K562 (cell line): ENCODE measurements around the gene LRRK1. TPM values are rescaled to one million over a fixed set of nuclear protein-coding genes. Genes with fewer than 3 reads are reported as not detected.

Experiments
- ATAC-seq: fragments of 200-7000 bp; cut with Tn5 transposase; 3 replicates; pipeline ENCODE4 v1.9.1; 2020; ENCODE audit warnings: moderate library complexity
- BruUV-seq: library from RNA; stranded (reverse); fragments of 400-500 nt; replicated peaks from 2 replicates; lab custom pipeline; 2021; lab: Mats Ljungman, UMichigan
- CTCF ChIA-PET: fragments of 300-600 bp; formaldehyde crosslinking; extraction: SDS; loops from one replicate; lab custom pipeline; 2021; ENCODE audit warnings: low intra/inter-chr PET ratio; lab: Yijun Ruan, JAX
- POLR2A ChIA-PET: fragments of 300-600, 350-650 bp; sonication (Branson Sonifier 250); formaldehyde crosslinking; extraction: SDS; loops from one replicate; lab custom pipeline; 2021; ENCODE audit warnings: antibody characterized with exemption, inconsistent platforms; lab: Yijun Ruan, JAX
- DNase-seq, 4 experiments: peaks; one replicate each; pipeline versions ENCODE4 v3.0.0 to v3.0.0-alpha.2; 2011 to 2018; ENCODE audit warnings: low spot score in 3 of 4, mixed read lengths in 3 of 4; ENCODE audit errors: extremely low read depth in 1 of 4
- FAIRE-seq: peaks from 2 replicates; lab custom pipeline; 2011; peaks lifted over from hg19 to GRCh38; lab: Jason Lieb, UNC
- H2AFZ ChIP-seq: 2 replicates; pipeline ENCODE4 v1.6.0; 2011; ENCODE audit warnings: low read depth, low read length, control low read depth, inconsistent platforms
- H3K27ac ChIP-seq: fragments of 200-600 bp; 3 replicates; pipeline ENCODE4 v1.8.0; 2011; ENCODE audit warnings: low read depth, mild to moderate bottlenecking, control low read depth, inconsistent platforms, low read length, moderate library complexity, mixed read lengths; ENCODE audit errors: extremely low read depth
- H3K27me3 ChIP-seq, 2 experiments: fragments of 300-600 bp in 1 of 2; 2 replicates in 1 of 2; 3 replicates in 1 of 2; pipeline versions ENCODE4 v1.6.0 to v1.8.0; 2011; ENCODE audit warnings: inconsistent platforms in 2 of 2, low read length in 2 of 2, mild to moderate bottlenecking in 1 of 2, mixed read lengths in 1 of 2, moderate library complexity in 1 of 2; ENCODE audit not compliant: control insufficient read depth in 2 of 2, insufficient read depth in 2 of 2
- H3K36me3 ChIP-seq: fragments of 300-600 bp; 3 replicates; pipeline ENCODE4 v1.8.0; 2011; ENCODE audit warnings: mild to moderate bottlenecking, low read length, inconsistent platforms; ENCODE audit not compliant: control insufficient read depth, insufficient read depth
- H3K4me1 ChIP-seq, 2 experiments: fragments of 200-600 bp in 1 of 2; replicated peaks in 1 of 2; 2 replicates in 1 of 2; 3 replicates in 1 of 2; pipeline versions ENCODE4 v1.5.1 to v1.8.0; 2011; ENCODE audit warnings: inconsistent platforms in 2 of 2, low read length in 2 of 2, mild to moderate bottlenecking in 1 of 2, mixed read lengths in 1 of 2, moderate library complexity in 1 of 2; ENCODE audit not compliant: control insufficient read depth in 2 of 2, insufficient read depth in 2 of 2
- H3K4me2 ChIP-seq: 2 replicates; pipeline ENCODE4 v1.6.1; 2011; ENCODE audit warnings: low read length, control low read depth, inconsistent platforms, mixed read lengths; ENCODE audit not compliant: insufficient read depth
- H3K4me3 ChIP-seq: fragments of 200-600 bp; sonication (generic), shearing (Covaris generic); 2 replicates; pipeline ENCODE4 v1.5.1; 2016; ENCODE audit warnings: control low read depth, inconsistent platforms
- H3K79me2 ChIP-seq: fragments of 200-600 bp; 3 replicates; pipeline ENCODE4 v1.8.0; 2011; ENCODE audit warnings: low read length, inconsistent platforms; ENCODE audit not compliant: control insufficient read depth, insufficient read depth
- H3K9ac ChIP-seq, 2 experiments: 2 replicates each; pipeline versions ENCODE4 v1.6.0 to v1.6.1; 2011; ENCODE audit warnings: low read depth in 2 of 2, low read length in 2 of 2, control low read depth in 1 of 2, inconsistent platforms in 1 of 2, mild to moderate bottlenecking in 1 of 2, mixed read lengths in 1 of 2; ENCODE audit not compliant: insufficient read depth in 1 of 2
- H3K9me1 ChIP-seq: one replicate; pipeline ENCODE4 v1.6.0; 2011; ENCODE audit warnings: inconsistent platforms, mild to moderate bottlenecking, low read length, moderate library complexity; ENCODE audit not compliant: control insufficient read depth, insufficient read depth
- H3K9me3 ChIP-seq: replicated peaks from 2 replicates; pipeline ENCODE4 v1.5.1; 2011; ENCODE audit warnings: low read depth, low read length, inconsistent platforms; ENCODE audit not compliant: control insufficient read depth, insufficient read depth
- H4K20me1 ChIP-seq: replicated peaks from 2 replicates; pipeline ENCODE4 v1.6.1; 2011; ENCODE audit warnings: low read length, inconsistent platforms, mixed read lengths; ENCODE audit not compliant: control insufficient read depth, insufficient read depth
- ARID3B ChIP-seq: fragments of 250-450 bp; sonication (Bioruptor Pico); IDR thresholded peaks from 2 replicates; pipeline ENCODE4 v1.4.0; 2020; ENCODE audit warnings: borderline replicate concordance
- BACH1 ChIP-seq: fragments of 200-800 bp; sonication (Bioruptor generic); IDR thresholded peaks from 2 replicates; pipeline ENCODE4 v1.6.1; 2016; ENCODE audit warnings: missing genetic modification characterization, missing compliant biosample characterization
- GABPA ChIP-seq: fragments of 200-800 bp; sonication (Bioruptor generic); conservative IDR thresholded peaks from 2 replicates; pipeline ENCODE4 v1.6.1; 2016; ENCODE audit warnings: low read depth, missing genetic modification characterization, missing compliant biosample characterization
- NFE2L1 ChIP-seq: fragments of 450-650 bp; IDR thresholded peaks from 2 replicates; pipeline ENCODE4 v1.6.1; 2016; ENCODE audit warnings: missing genetic modification characterization, low read depth, mild to moderate bottlenecking, missing compliant biosample characterization, moderate library complexity, borderline replicate concordance
- NR4A1 ChIP-seq, 2 experiments: fragments of 250-450 bp in 1 of 2; fragments of 450-650 bp in 1 of 2; sonication (Bioruptor Pico) in 1 of 2; IDR thresholded peaks; 2 replicates each; pipeline versions ENCODE4 v1.4.0 to v1.6.1; 2016 to 2020; ENCODE audit warnings: mild to moderate bottlenecking in 2 of 2, missing compliant biosample characterization in 1 of 2, missing genetic modification characterization in 1 of 2, moderate library complexity in 1 of 2
- SRSF3 ChIP-seq: fragments of 200-400 bp; formaldehyde crosslinking; IDR thresholded peaks from 2 replicates; pipeline ENCODE4 v1.6.1; 2016; ENCODE audit warnings: mild to moderate bottlenecking, low read length, moderate library complexity; ENCODE audit not compliant: insufficient read depth
- STAT6 ChIP-seq: sonication (generic); formaldehyde crosslinking; IDR thresholded peaks from 2 replicates; pipeline ENCODE4 v1.8.1; 2023; ENCODE audit warnings: mild to moderate bottlenecking, missing genetic modification reagents
- YY1 ChIP-seq, 3 experiments: IDR thresholded peaks; 2 replicates each; pipeline ENCODE4 v1.6.1; 2011; ENCODE audit warnings: low read length in 2 of 3, mild to moderate bottlenecking in 2 of 3, moderate library complexity in 2 of 3, borderline replicate concordance in 1 of 3, control low read depth in 1 of 3, low read depth in 1 of 3; ENCODE audit not compliant: insufficient read depth in 3 of 3, insufficient replicate concordance in 2 of 3, control insufficient read depth in 1 of 3, insufficient read length in 1 of 3; ENCODE audit errors: extremely low read depth in 1 of 3
- ZNF766 ChIP-seq: fragments of 200-800 bp; sonication (Bioruptor generic); conservative IDR thresholded peaks from 2 replicates; pipeline ENCODE4 v1.6.1; 2016; ENCODE audit warnings: missing genetic modification characterization, missing compliant biosample characterization
- ZNF778 ChIP-seq: fragments of 450-650 bp; formaldehyde crosslinking; IDR thresholded peaks from 2 replicates; pipeline ENCODE4 v1.4.0; 2020; ENCODE audit warnings: mild to moderate bottlenecking, moderate library complexity
- WGBS: fragments of 100-300 bp; shearing (Covaris generic); methylation state at CpG from one replicate; pipeline ENCODE4 v1.1.6; 2016; ENCODE audit warnings: low coverage, mixed read lengths; ENCODE audit not compliant: insufficient coverage; ENCODE audit errors: missing lambda C conversion rate; 5-methylcytosine and 5-hydroxymethylcytosine counted together
- in situ Hi-C: fragments of 300-500 bp; cut with MboI; formaldehyde crosslinking; loops from 4 replicates; pipeline ENCODE4 v1.15.0; 2018; ENCODE audit warnings: inconsistent platforms, mixed read lengths
- intact Hi-C: fragments of 100-400 bp; cut with micrococcal nuclease; formaldehyde crosslinking; loops from 2 replicates; pipeline ENCODE4 v1.14.2; 2022
- polyA plus RNA-seq, 8 experiments: library from polyadenylated mRNA; depleted of rRNA in 4 of 8; stranded (reverse) in 5 of 8; unstranded in 3 of 8; fragments of >200 nt; fragmentation: Nextera tagmentation in 2 of 8; fragmentation: Illumina TruSeq in 1 of 8; extraction: Ambion mirVana in 2 of 8; extraction: Trizol in 1 of 8; gene quantifications; 2 replicates each; pipeline versions ENCODE4 v1.2.1 to v1.2.3, GENCODE V29; 2011 to 2014; ENCODE audit warnings: inconsistent platforms in 1 of 8, missing spikeins in 1 of 8
- total RNA-seq, 7 experiments: library from RNA; depleted of rRNA in 6 of 7; stranded (reverse); fragments of >200 nt in 6 of 7; fragmentation: Illumina TruSeq in 2 of 7; extraction: Trizol in 2 of 7; gene quantifications; 2 replicates each; pipeline versions ENCODE4 v1.2.1 to v1.2.3, GENCODE V29; 2011 to 2021; ENCODE audit warnings: low replicate concordance in 1 of 7

LRRK1 gene
- total and polyA plus RNA-seq, 9 of the 15 experiments (the other 6 are each of a cell fraction or from before 2014, with no cell fraction given), result 0.01 to 1.5 (median 0.11) TPM

GRCh38 chr15:101027273-101027901 is 108.2 kb downstream of the LRRK1 start:
- Histone ChIP-seq H3K79me2 (no peaks in the 10 kb centered on the region), H3K9ac (no peak overlapping the region), H3K4me1 (peaks cover 0 to 5% of the 10 kb centered on the region in 2 experiments; a peak in 2 of 5 replicates), H3K36me3 (no peaks in the 10 kb centered on the region), H3K27ac (no peak overlapping the region), H4K20me1 (no peaks in the 10 kb centered on the region; the same call in 1 of the 2 replicates), H3K9me1 (no peaks in the 10 kb centered on the region), H3K9me3 (no peaks in the 10 kb centered on the region), H3K27me3 (peaks cover 59 to 85% of the 10 kb centered on the region in 2 experiments), H3K4me2 (no peak overlapping the region), H2AFZ (no peak overlapping the region), H3K4me3 (no peak overlapping the region)
- 13% methylated on average over 25 of the region's 25 CpGs for WGBS
- intact Hi-C loops (no loop called here), in situ Hi-C loops (no loop called here)
- FAIRE-seq (no peak), DNase-seq (no peak), ATAC-seq (no peak)
- no TSS peak for BruUV-seq
- TF ChIP-seq YY1 (IDR thresholded peaks at IDR 0.05; ENCODE audit: borderline replicate concordance in 1 of 3, control insufficient read depth in 1 of 3, extremely low read depth in 1 of 3, insufficient read depth in 3 of 3, insufficient read length in 1 of 3, insufficient replicate concordance in 2 of 3, low read depth in 1 of 3, low read length in 2 of 3), result no peak
- TF ChIP-seq ZNF778 (CRISPR knock-in tag), result no peak
- no peak for TF ChIP-seq BACH1
- TF ChIP-seq SRSF3, result no peak
- no peak for TF ChIP-seq ARID3B
- no peak for TF ChIP-seq STAT6 (CRISPR knock-in tag)
- no peak for TF ChIP-seq GABPA (tag)
- TF ChIP-seq ZNF766 (CRISPR knock-in tag), result no peak
- no peak for TF ChIP-seq NR4A1 (CRISPR knock-in tag; IDR thresholded peaks at IDR 0.05)
- no peak for TF ChIP-seq NR4A1 (tag; IDR thresholded peaks at IDR 0.05)
- no peak for TF ChIP-seq NFE2L1 (tag)
- CTCF ChIA-PET, result no interaction called here
- POLR2A ChIA-PET, result no interaction called here
